BLaER1 treated with 17β-estradiol and CSF1 and Interleukin-3, amounts not matched to agents 10 nM and 100 nM (cell line): Measurements from ENCODE around the gene DENND6A.

Experiments
- H3K27ac ChIP-seq, 11 experiments: shearing (Covaris generic); formaldehyde crosslinking; 2 replicates each; pipeline ENCODE4 v1.8.1; 2022
- H3K27me3 ChIP-seq, 11 experiments: shearing (Covaris generic); formaldehyde crosslinking; 2 replicates each; pipeline ENCODE4 v1.8.1; 2022
- H3K36me3 ChIP-seq, 11 experiments: shearing (Covaris generic); formaldehyde crosslinking; 2 replicates each; pipeline ENCODE4 v1.8.1; 2022
- H3K4me1 ChIP-seq, 10 experiments: shearing (Covaris generic); formaldehyde crosslinking; 2 replicates each; pipeline ENCODE4 v1.8.1; 2022
- H3K4me2 ChIP-seq, 11 experiments: shearing (Covaris generic); formaldehyde crosslinking; 2 replicates each; pipeline ENCODE4 v1.8.1; 2022
- H3K4me3 ChIP-seq, 10 experiments: shearing (Covaris generic); formaldehyde crosslinking; 2 replicates each; pipeline ENCODE4 v1.8.1; 2022
- H3K9ac ChIP-seq, 11 experiments: shearing (Covaris generic); formaldehyde crosslinking; 2 replicates each; pipeline ENCODE4 v1.8.1; 2022
- H3K9me3 ChIP-seq, 11 experiments: shearing (Covaris generic); formaldehyde crosslinking; replicated peaks in 1 of 11; 2 replicates each; pipeline ENCODE4 v1.8.1; 2022
- H4K20me1 ChIP-seq, 11 experiments: shearing (Covaris generic); formaldehyde crosslinking; 2 replicates each; pipeline ENCODE4 v1.8.1; 2022
- Cebpa-rat ChIP-seq, 11 experiments: shearing (Covaris generic); IDR thresholded peaks; 2 replicates each; pipeline ENCODE4 v1.8.1; 2022

The DENND6A gene

DNA sequence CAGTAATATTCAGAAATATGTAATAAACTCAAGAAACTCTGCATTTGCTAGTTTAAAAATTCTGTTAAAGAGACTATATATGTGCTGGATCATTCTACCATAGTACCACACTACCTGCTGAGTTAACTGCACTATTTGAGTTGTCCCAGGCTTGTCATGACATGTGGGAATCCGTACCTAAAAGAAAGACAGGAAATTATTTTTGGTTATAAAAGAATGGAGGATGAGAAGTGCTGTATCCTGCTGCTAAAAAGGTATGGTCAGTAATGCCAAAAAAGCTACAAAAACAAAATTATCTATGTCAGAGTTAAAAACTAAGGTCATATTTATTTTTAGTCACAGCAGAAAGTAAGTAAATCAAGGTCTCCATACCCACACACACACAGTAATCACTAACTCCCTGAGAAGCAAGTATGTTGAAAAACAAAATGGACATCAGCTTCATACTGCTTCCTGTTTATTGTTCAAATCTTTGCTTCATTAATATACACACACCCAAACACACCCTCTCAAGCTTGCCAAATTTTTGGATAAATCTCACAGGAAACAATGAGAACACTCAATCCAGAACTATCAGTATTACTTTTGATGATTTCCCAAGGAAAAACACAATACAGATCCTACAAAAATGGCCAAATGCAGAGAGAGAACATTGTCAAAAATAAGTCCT, 33.7 kb downstream of the DENND6A start:
- Histone ChIP-seq H3K36me3 (peaks cover 80 to 99% (median 95%) of the 10 kb centered on the region in 11 experiments), H3K9ac (no peak overlapping the region), H3K9me3 (no peaks in the 10 kb centered on the region), H4K20me1 (no peaks in the 10 kb centered on the region), H3K4me1 (peaks cover 0 to 13% (median 0%) of the 10 kb centered on the region in 10 experiments; a peak in 7 of 20 replicates), H3K27me3 (no peaks in the 10 kb centered on the region), H3K27ac (no peak overlapping the region), H3K4me3 (no peak overlapping the region), H3K4me2 (no peak overlapping the region)
- no peak for TF ChIP-seq Cebpa-rat (IDR thresholded peaks at IDR 0.05)

DNA sequence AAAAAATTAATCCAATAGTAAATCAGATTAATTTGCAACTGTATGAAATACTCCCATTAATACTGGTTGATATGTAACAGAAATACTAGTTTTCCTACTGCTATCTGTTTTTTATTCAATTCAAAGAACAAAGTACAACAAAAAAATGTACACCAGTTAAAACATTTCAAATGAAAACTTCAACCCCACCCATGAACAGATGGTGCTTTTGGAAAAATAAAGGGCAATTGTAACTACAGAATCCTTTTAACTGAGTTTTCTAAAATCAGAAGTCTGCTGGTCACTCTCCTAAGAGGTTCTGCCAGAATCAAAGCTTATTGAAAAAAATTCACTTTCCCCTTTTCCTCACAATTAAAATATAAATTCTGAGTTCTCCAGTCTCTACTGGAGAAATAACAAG, 34.3 kb downstream of the DENND6A start:
- Histone ChIP-seq H4K20me1 (no peaks in the 10 kb centered on the region), H3K4me3 (no peak overlapping the region)
- no peak for TF ChIP-seq Cebpa-rat (IDR thresholded peaks at IDR 0.05)

DNA sequence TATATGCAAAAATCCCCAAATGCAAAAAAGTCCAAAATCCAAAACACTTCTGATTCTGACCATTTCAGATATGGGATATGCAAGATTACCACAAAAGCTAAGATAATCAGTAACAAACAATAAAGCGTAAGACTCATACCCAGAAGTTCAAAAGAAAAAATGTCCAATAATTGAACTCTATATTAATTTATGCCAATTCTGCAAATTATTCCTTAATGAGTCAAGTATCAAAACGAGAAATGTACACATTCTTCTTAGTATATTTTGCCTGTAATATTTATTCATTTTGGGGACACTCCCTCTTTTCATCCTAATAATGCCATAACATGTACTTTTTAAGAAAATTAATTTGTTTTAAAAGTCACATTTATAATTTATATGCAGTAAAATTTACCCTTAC, 37.1 kb downstream of the DENND6A start:
- no peak for TF ChIP-seq Cebpa-rat (IDR thresholded peaks at IDR 0.05)
- H3K9me3 ChIP-seq: peaks cover 2 to 8% (median 6%) of the 10 kb centered on the region in 11 experiments; a peak in 16 of 22 replicates

More for the DNA sequence above, 34.3 kb downstream of the DENND6A start:
- Histone ChIP-seq H3K27ac (no peak overlapping the region), H3K9me3 (no peaks in the 10 kb centered on the region), H3K27me3 (no peaks in the 10 kb centered on the region), H3K4me2 (no peak overlapping the region), H3K4me1 (peaks cover 0 to 13% (median 0%) of the 10 kb centered on the region in 10 experiments; a peak in 7 of 20 replicates), H3K9ac (no peak overlapping the region), H3K36me3 (peaks cover 76 to 99% (median 94%) of the 10 kb centered on the region in 11 experiments)

DNA sequence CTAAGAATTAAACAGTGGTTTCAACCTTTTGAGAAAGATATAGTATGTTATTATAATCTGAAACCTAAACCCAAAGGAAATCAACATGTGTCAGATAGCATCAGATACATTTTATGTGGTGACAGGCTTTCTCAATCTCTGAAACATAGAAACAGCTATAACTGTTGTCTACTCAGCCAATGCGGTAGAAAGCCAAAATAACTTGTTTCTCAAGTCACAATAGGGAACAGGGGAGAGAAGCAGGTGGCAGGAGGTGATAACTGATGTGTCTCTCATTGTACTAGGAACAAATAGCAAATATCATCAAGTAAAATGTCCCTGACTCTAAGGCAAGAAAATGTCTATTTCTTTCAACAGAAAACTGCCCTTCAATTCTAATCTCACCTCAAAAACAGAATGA, 38.6 kb downstream of the DENND6A start:
- H3K36me3 ChIP-seq: peaks cover 83 to 99% (median 94%) of the 10 kb centered on the region in 11 experiments

More for the DNA sequence above, 37.1 kb downstream of the DENND6A start:
- no peaks in the 10 kb centered on the region for H4K20me1 ChIP-seq
- H3K36me3 ChIP-seq: peaks cover 83 to 99% (median 94%) of the 10 kb centered on the region in 11 experiments
- H3K4me2 ChIP-seq: no peak overlapping the region
- H3K27me3 ChIP-seq: no peaks in the 10 kb centered on the region
- H3K27ac ChIP-seq: no peak overlapping the region
- H3K4me1 ChIP-seq: no peaks in the 10 kb centered on the region
- H3K9ac ChIP-seq: no peak overlapping the region
- no peak overlapping the region for H3K4me3 ChIP-seq

DNA sequence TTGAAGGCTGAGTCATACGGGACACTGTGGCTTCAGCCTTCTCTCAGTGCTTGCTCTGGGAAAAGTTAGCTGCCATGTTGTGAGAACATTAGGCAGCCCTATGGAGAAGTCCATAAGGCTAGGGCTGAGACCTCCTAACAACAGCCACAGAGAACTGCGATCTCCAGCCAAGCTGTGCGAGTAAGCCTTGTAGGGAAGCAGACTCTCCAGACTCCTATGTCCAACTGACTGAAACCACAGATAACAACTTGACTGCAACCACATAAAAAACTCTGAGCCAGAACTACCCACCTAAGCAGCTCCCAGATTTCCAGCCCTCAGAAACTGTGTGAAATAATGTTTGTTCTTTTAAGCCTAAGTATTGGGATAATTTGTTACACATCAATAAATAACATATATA, 40.7 kb downstream of the DENND6A start:
- Histone ChIP-seq H3K4me1 (no peaks in the 10 kb centered on the region), H3K9ac (no peak overlapping the region), H3K4me3 (no peak overlapping the region), H4K20me1 (peaks cover 0 to 7% (median 0%) of the 10 kb centered on the region in 11 experiments; a peak in 3 of 22 replicates), H3K27ac (no peak overlapping the region), H3K27me3 (no peaks in the 10 kb centered on the region), H3K4me2 (no peak overlapping the region), H3K36me3 (peaks cover 85 to 99% (median 95%) of the 10 kb centered on the region in 11 experiments), H3K9me3 (peaks cover 26 to 34% (median 32%) of the 10 kb centered on the region in 11 experiments)
- no peak for TF ChIP-seq Cebpa-rat (IDR thresholded peaks at IDR 0.05)

More for the DNA sequence above, 38.6 kb downstream of the DENND6A start:
- Histone ChIP-seq H3K9me3 (peaks cover 15 to 22% (median 20%) of the 10 kb centered on the region in 11 experiments; a peak in 20 of 22 replicates), H3K9ac (no peak overlapping the region), H3K4me1 (no peaks in the 10 kb centered on the region), H4K20me1 (no peaks in the 10 kb centered on the region), H3K27me3 (no peaks in the 10 kb centered on the region), H3K4me2 (no peak overlapping the region), H3K4me3 (no peak overlapping the region), H3K27ac (no peak overlapping the region)
- TF ChIP-seq Cebpa-rat (IDR thresholded peaks at IDR 0.05): no peak

DNA sequence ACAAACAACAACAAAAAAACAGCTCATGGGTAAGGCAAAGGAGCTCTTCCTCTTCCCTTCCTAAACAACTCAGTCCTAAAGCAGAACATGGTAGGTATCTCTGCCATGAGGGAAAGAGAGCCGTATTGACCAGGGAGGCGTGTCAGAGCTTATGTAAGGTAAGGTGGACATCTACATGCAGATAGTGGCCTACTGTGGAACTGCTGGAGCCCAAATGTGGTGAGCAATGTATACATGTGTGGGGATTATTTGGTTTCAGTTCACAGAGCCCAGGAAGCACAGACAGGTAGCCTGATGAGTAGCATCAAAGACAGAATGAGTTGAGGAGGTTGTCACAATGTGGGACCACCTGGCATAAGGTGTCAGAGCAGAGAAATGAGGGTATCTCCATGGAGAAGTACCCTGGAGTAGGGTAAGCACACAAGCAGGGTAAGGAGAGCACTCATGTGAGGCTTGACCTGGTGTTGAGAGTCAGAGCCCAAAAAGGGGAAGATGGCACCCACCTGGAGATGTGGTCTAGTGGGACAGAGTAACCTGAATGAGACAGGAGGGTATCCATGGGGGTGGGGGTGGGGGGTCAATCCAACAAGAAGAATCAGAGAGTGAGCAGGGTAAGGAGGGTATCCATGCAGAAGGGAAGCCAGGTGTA, 45.5 kb downstream of the DENND6A start:
- Histone ChIP-seq H3K9ac (no peak overlapping the region), H3K9me3 (peaks cover 26 to 34% (median 32%) of the 10 kb centered on the region in 11 experiments), H3K4me1 (no peaks in the 10 kb centered on the region), H3K27ac (no peak overlapping the region), H3K4me2 (no peak overlapping the region), H4K20me1 (peaks cover 0 to 11% (median 3%) of the 10 kb centered on the region in 11 experiments; a peak in 6 of 22 replicates), H3K27me3 (no peaks in the 10 kb centered on the region), H3K4me3 (no peak overlapping the region), H3K36me3 (peaks cover 85 to 96% (median 89%) of the 10 kb centered on the region in 11 experiments)
- no peak for TF ChIP-seq Cebpa-rat (IDR thresholded peaks at IDR 0.05)

DNA sequence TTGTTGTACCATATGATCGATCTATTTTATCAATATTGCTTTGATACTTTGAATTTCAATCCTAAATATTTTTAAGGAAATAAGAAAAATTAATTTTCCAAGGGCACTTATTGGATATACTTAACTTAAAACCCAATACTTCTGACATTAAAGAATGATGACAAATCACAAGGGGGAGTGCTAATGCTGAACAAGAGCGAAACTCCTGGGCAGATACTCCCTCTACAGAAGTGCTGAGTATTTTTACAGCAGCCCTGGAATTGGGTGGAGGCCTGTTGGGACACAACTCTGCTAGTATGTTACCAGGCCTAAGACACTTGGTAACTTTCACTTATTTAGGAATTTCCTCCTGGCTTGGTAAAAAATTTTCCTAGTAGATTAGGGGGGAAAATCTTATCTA, 46.2 kb downstream of the DENND6A start:
- Histone ChIP-seq H3K4me1 (no peaks in the 10 kb centered on the region), H3K4me2 (no peak overlapping the region), H3K9me3 (peaks cover 26 to 34% (median 32%) of the 10 kb centered on the region in 11 experiments), H3K9ac (no peak overlapping the region), H3K27ac (no peak overlapping the region), H3K36me3 (peaks cover 85 to 96% (median 89%) of the 10 kb centered on the region in 11 experiments), H3K27me3 (no peaks in the 10 kb centered on the region), H3K4me3 (no peak overlapping the region), H4K20me1 (peaks cover 0 to 11% (median 4%) of the 10 kb centered on the region in 11 experiments; a peak in 6 of 22 replicates)
- TF ChIP-seq Cebpa-rat (IDR thresholded peaks at IDR 0.05): no peak

DNA sequence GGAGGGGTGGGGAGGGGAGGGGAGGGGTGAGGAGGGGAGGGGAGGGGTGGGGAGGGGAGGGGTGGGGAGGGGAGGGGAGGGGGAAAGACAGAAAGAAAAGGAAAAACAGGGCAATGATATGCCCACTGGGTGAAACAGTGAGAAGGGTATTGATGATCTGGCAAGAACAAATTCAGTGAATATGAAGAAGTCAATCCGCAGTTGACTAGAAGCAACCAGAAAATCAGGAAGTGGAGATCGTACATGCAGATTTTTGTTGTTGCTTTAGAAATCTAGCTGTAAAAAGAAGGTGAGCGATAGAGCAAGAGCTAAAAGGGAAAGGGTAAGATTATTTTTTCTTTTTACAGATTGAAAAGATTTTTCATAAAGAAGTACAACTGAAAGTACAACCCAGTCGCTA, 48.1 kb downstream of the DENND6A start:
- Histone ChIP-seq H3K9me3 (peaks cover 14 to 17% (median 16%) of the 10 kb centered on the region in 11 experiments), H3K27me3 (no peaks in the 10 kb centered on the region), H3K4me1 (no peaks in the 10 kb centered on the region), H3K4me2 (no peak overlapping the region), H3K36me3 (peaks cover 81 to 92% (median 85%) of the 10 kb centered on the region in 11 experiments), H3K27ac (no peak overlapping the region), H3K4me3 (no peak overlapping the region), H4K20me1 (peaks cover 0 to 11% (median 4%) of the 10 kb centered on the region in 11 experiments; a peak in 6 of 22 replicates), H3K9ac (no peak overlapping the region)
- no peak for TF ChIP-seq Cebpa-rat (IDR thresholded peaks at IDR 0.05)

DNA sequence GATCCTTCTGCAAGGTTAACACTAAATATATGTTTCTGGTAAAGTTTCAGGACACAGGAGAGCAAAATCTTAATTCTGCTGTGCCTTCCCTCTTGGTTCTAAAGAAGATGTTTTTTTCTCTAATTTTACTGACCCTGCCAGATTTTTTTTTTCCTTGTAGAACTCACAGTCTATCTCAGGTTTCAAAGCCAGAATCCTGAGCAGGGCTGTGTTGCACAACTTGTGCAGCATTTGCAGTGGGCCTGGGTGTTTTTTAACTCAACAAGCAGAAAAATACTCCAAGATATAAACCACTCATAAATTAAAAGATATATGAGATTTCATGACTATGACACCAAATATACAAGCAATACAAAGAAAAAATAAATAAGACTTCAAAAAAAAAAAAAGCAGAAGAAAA, 55.5 kb downstream of the DENND6A start:
- Histone ChIP-seq H3K27ac (no peak overlapping the region), H3K4me3 (no peak overlapping the region), H4K20me1 (peaks cover 0 to 5% (median 0%) of the 10 kb centered on the region in 11 experiments; a peak in 2 of 22 replicates), H3K4me2 (no peak overlapping the region), H3K9ac (no peak overlapping the region; a peak in 1 of 22 replicates), H3K9me3 (no peaks in the 10 kb centered on the region), H3K4me1 (no peaks in the 10 kb centered on the region), H3K27me3 (no peaks in the 10 kb centered on the region), H3K36me3 (peaks cover 87 to 95% (median 91%) of the 10 kb centered on the region in 11 experiments)
- no peak for TF ChIP-seq Cebpa-rat (IDR thresholded peaks at IDR 0.05)
